Mesendoderm (in vitro differentiated cells): Measurements from ENCODE around the gene RAB40AL. TPM values are rescaled to one million over a fixed set of nuclear protein-coding genes. Genes with fewer than 3 reads are reported as not detected.
"Not testable (repeated sequence)": the region's sequence is repeated elsewhere in the genome, so short reads cannot be mapped to it uniquely, and the experiment has no call there.

Source experiments
- DNase-seq: peaks from one replicate; pipeline ENCODE4 v3.0.0; 2013
- H2AK5ac ChIP-seq: 2 replicates; pipeline ENCODE4 v1.6.1; 2013; ENCODE audit warnings: low read length, inconsistent platforms
- H2BK120ac ChIP-seq: 2 replicates; pipeline ENCODE4 v1.6.1; 2013; ENCODE audit warnings: low read depth, mild to moderate bottlenecking, low read length, moderate library complexity, mixed read lengths
- H2BK15ac ChIP-seq: replicated peaks from 2 replicates; pipeline ENCODE4 v1.6.1; 2013; ENCODE audit warnings: low read depth, mild to moderate bottlenecking, moderate library complexity
- H2BK5ac ChIP-seq: 2 replicates; pipeline ENCODE4 v1.6.1; 2013; ENCODE audit warnings: low read length, inconsistent platforms
- H3K18ac ChIP-seq: 2 replicates; pipeline ENCODE4 v1.6.1; 2013; ENCODE audit warnings: mild to moderate bottlenecking, low read length, mixed read lengths
- H3K23ac ChIP-seq: one replicate; pipeline ENCODE4 v1.6.1; 2013; ENCODE audit warnings: low read length
- H3K27ac ChIP-seq: 2 replicates; pipeline ENCODE4 v1.5.1; 2013; ENCODE audit warnings: low read depth, mild to moderate bottlenecking, inconsistent platforms, low read length, moderate library complexity
- H3K27me3 ChIP-seq: 2 replicates; pipeline ENCODE4 v1.6.1; 2013; ENCODE audit warnings: low read length, control low read depth, mild to moderate bottlenecking, inconsistent platforms; ENCODE audit not compliant: insufficient read depth, poor library complexity
- H3K36me3 ChIP-seq: 2 replicates; pipeline ENCODE4 v1.6.1; 2013; ENCODE audit warnings: low read length, inconsistent platforms; ENCODE audit not compliant: control insufficient read depth, insufficient read depth
- H3K4ac ChIP-seq: one replicate; pipeline ENCODE4 v1.6.1; 2013; ENCODE audit warnings: low read depth, mild to moderate bottlenecking, low read length, moderate library complexity
- H3K4me1 ChIP-seq: 2 replicates; pipeline ENCODE4 v1.6.1; 2013; ENCODE audit warnings: low read depth, low read length, inconsistent platforms; ENCODE audit not compliant: control insufficient read depth
- H3K4me2 ChIP-seq: 2 replicates; pipeline ENCODE4 v1.6.1; 2013; ENCODE audit warnings: low read length
- H3K4me3 ChIP-seq: 2 replicates; pipeline ENCODE4 v1.5.1; 2013; ENCODE audit warnings: mild to moderate bottlenecking, low read length
- H3K56ac ChIP-seq: one replicate; pipeline ENCODE4 v1.6.1; 2013; ENCODE audit warnings: low read length
- H3K79me1 ChIP-seq: 2 replicates; pipeline ENCODE4 v1.6.1; 2013; ENCODE audit warnings: low read length, inconsistent platforms
- H3K79me2 ChIP-seq: 2 replicates; pipeline ENCODE4 v1.6.1; 2013; ENCODE audit warnings: mild to moderate bottlenecking, low read length; ENCODE audit not compliant: control insufficient read depth, insufficient read depth
- H3K9ac ChIP-seq: 2 replicates; pipeline ENCODE4 v1.6.1; 2013; ENCODE audit warnings: low read length, inconsistent platforms
- H4K5ac ChIP-seq: one replicate; pipeline ENCODE4 v1.6.1; 2013; ENCODE audit warnings: low read length
- H4K8ac ChIP-seq: one replicate; pipeline ENCODE4 v1.6.1; 2013; ENCODE audit warnings: low read depth, mild to moderate bottlenecking, control low read depth, low read length, moderate library complexity
- WGBS: extraction: QIAGEN DNeasy Blood & Tissue Kit; methylation state at CpG from one replicate; pipeline ENCODE4 v1.1.7; 2013; ENCODE audit warnings: low lambda C conversion rate, missing lambda C conversion rate; ENCODE audit not compliant: insufficient coverage; ENCODE audit errors: extremely low coverage; 5-methylcytosine and 5-hydroxymethylcytosine counted together
- polyA plus RNA-seq, 2 experiments: library from polyadenylated mRNA; stranded (reverse); fragments of 200-250 nt; gene quantifications; one replicate each; pipeline ENCODE4 v1.2.3, GENCODE V29; 2013

RAB40AL gene
- not detected for polyA plus RNA-seq (2013, experiment 1 of 2)
- polyA plus RNA-seq (2013, experiment 2 of 2): 0.06 TPM

GRCh38 chrX:102936972-102937371 is at the start of gene RAB40AL:
Gene RAB40AL (plus strand): TSS chrX:102937272. CDS start chrX:102937319, 47 bp downstream.
- not testable (repeated sequence) for H3K4me1 ChIP-seq, H2BK5ac ChIP-seq, H4K8ac ChIP-seq, H3K79me1 ChIP-seq, DNase-seq, H3K4me3 ChIP-seq, H3K27ac ChIP-seq, H4K5ac ChIP-seq, H3K79me2 ChIP-seq, H3K56ac ChIP-seq, H3K4me2 ChIP-seq, H3K9ac ChIP-seq, H3K27me3 ChIP-seq, H3K4ac ChIP-seq, H3K23ac ChIP-seq, H2BK120ac ChIP-seq, H3K18ac ChIP-seq, H2BK15ac ChIP-seq, H2AK5ac ChIP-seq, H3K36me3 ChIP-seq
- no CpG with 5 or more reads among the region's 15 CpGs for WGBS

GRCh38 chrX:102887687-102888086 is 49.4 kb upstream of the RAB40AL start:
- Histone ChIP-seq H3K4ac (no peak overlapping the region), H2BK15ac (no peak overlapping the region), H2BK120ac (no peak overlapping the region), H4K8ac (no peak overlapping the region), H3K56ac (no peak overlapping the region), H3K36me3 (no peaks in the 10 kb centered on the region), H4K5ac (no peak overlapping the region), H2BK5ac (no peak overlapping the region), H3K23ac (no peak overlapping the region), H3K4me3 (no peak overlapping the region), H3K27ac (no peak overlapping the region), H3K79me2 (no peaks in the 10 kb centered on the region), H3K79me1 (no peaks in the 10 kb centered on the region), H3K4me2 (no peak overlapping the region), H3K9ac (no peak overlapping the region), H3K27me3 (no peaks in the 10 kb centered on the region), H3K4me1 (no peaks in the 10 kb centered on the region), H2AK5ac (no peak overlapping the region), H3K18ac (no peak overlapping the region)
- no peak for DNase-seq
- no CpG with 5 or more reads among the region's 3 CpGs for WGBS

- no peaks in the 10 kb centered on the region for H3K36me3 ChIP-seq
- H3K9ac ChIP-seq: no peak overlapping the region
- no peak overlapping the region for H3K4me2 ChIP-seq
- H2AK5ac ChIP-seq: no peak overlapping the region
- no peak overlapping the region for H3K27ac ChIP-seq
- no peak overlapping the region for H3K18ac ChIP-seq
- H4K8ac ChIP-seq: no peak overlapping the region
- no peak overlapping the region for H3K56ac ChIP-seq
- WGBS: no CpG with 5 or more reads among the region's 1 CpG
- no peaks in the 10 kb centered on the region for H3K4me1 ChIP-seq
- H3K4ac ChIP-seq: no peak overlapping the region
- no peak overlapping the region for H4K5ac ChIP-seq
- H3K79me1 ChIP-seq: no peaks in the 10 kb centered on the region
- H3K27me3 ChIP-seq: no peaks in the 10 kb centered on the region
- no peaks in the 10 kb centered on the region for H3K79me2 ChIP-seq
- H3K23ac ChIP-seq: no peak overlapping the region
- no peak overlapping the region for H2BK120ac ChIP-seq
- H2BK15ac ChIP-seq: no peak overlapping the region
- no peak overlapping the region for H3K4me3 ChIP-seq
- no peak for DNase-seq
- no peak overlapping the region for H2BK5ac ChIP-seq
These were observed 45.0 kb upstream of the RAB40AL start for GRCh38 chrX:102892103-102892502.

- Histone ChIP-seq H3K36me3 (no peaks in the 10 kb centered on the region), H3K23ac (no peak overlapping the region), H3K27ac (no peak overlapping the region), H3K79me2 (no peaks in the 10 kb centered on the region), H3K56ac (no peak overlapping the region), H3K9ac (no peak overlapping the region), H3K4me3 (no peak overlapping the region), H2AK5ac (no peak overlapping the region), H2BK5ac (no peak overlapping the region), H2BK15ac (no peak overlapping the region), H3K18ac (no peak overlapping the region), H3K4me2 (no peak overlapping the region), H3K4ac (no peak overlapping the region), H3K27me3 (no peaks in the 10 kb centered on the region), H3K4me1 (no peaks in the 10 kb centered on the region), H4K8ac (no peak overlapping the region), H2BK120ac (no peak overlapping the region), H3K79me1 (no peaks in the 10 kb centered on the region), H4K5ac (no peak overlapping the region)
- DNase-seq: peak; percentile 72
- WGBS: no CpG with 5 or more reads among the region's 15 CpGs
These were observed 36.8 kb upstream of the RAB40AL start for GRCh38 chrX:102899940-102900916.

- Histone ChIP-seq H3K27me3 (no peaks in the 10 kb centered on the region), H3K4me3 (no peak overlapping the region), H2BK5ac (no peak overlapping the region), H3K4me2 (no peak overlapping the region), H4K8ac (no peak overlapping the region), H4K5ac (no peak overlapping the region), H3K56ac (no peak overlapping the region), H3K4ac (no peak overlapping the region), H2BK120ac (no peak overlapping the region), H3K9ac (no peak overlapping the region), H3K23ac (no peak overlapping the region), H2AK5ac (no peak overlapping the region), H3K79me1 (no peaks in the 10 kb centered on the region), H3K36me3 (no peaks in the 10 kb centered on the region), H3K18ac (no peak overlapping the region), H3K79me2 (no peaks in the 10 kb centered on the region), H3K4me1 (no peaks in the 10 kb centered on the region), H3K27ac (no peak overlapping the region), H2BK15ac (no peak overlapping the region)
- no peak for DNase-seq
These were observed 34.7 kb upstream of the RAB40AL start for GRCh38 chrX:102902355-102902754.
